ENCODE measurements around the gene LDLRAP1.

- no peak for TF ChIP-seq EP300 (IDR thresholded peaks at IDR 0.05)
- TF ChIP-seq CTCF (IDR thresholded peaks at IDR 0.05): no peak
Observed at GRCh38 chr1:25599969-25600610, 56.7 kb downstream of the LDLRAP1 start.
